Measurements from ENCODE around the gene CADM1. TPM values are rescaled to one million over a fixed set of nuclear protein-coding genes. Genes with fewer than 3 reads are reported as not detected.

Gene CADM1
- polyA plus RNA-seq, 1 donor (not counting 4 experiments of a cell fraction or from before 2014, with no cell fraction given), result 9.5 TPM

- no peaks in the 10 kb centered on the region for H3K9me1 ChIP-seq (ENCODE audit: control insufficient read depth, extremely low read depth, insufficient read depth, low read length)
- dilution Hi-C loops (cut with MboI; ENCODE audit: extremely low pct_ligation_motif_present, low sequenced_read_pairs), result no loop called here
- no peak overlapping the region for H3K4me2 ChIP-seq (ENCODE audit: control insufficient read depth, extremely low read depth, insufficient read depth, low read depth, low read length)
Observed at GRCh38 chr11:115313224-115313838, 190.9 kb downstream of the CADM1 start.

DNA sequence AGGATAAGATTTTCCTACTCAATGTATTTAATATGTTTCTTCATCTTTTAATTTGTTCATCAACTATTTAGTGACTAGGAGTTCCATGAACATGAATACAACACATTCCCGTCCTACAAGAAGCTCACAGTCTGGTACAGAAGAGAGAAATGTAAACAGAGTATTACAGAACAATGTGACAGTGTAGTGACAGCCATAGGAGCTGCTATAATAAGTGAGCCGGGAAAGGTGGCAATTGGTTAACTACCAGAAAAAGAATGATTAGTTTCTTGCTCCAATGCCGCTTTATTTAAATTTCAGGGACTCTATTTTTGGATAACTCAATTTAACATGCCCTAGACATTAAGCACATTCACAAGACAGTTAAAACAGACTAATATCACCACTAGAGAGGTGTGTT, 192.3 kb downstream of the CADM1 start:
- Histone ChIP-seq H3K79me2 (ENCODE audit: control insufficient read depth, insufficient read depth, low read length) (no peaks in the 10 kb centered on the region), H3K9ac (ENCODE audit: control insufficient read depth, extremely low read depth, insufficient read depth, low read length) (no peak overlapping the region), H3K9me3 (ENCODE audit: control insufficient read depth, low read depth, low read length) (no peaks in the 10 kb centered on the region), H3K9me1 (ENCODE audit: control insufficient read depth, extremely low read depth, insufficient read depth, low read length) (no peaks in the 10 kb centered on the region), H4K20me1 (ENCODE audit: control insufficient read depth, extremely low read depth, insufficient read depth, low read length) (no peaks in the 10 kb centered on the region), H3K4me1 (ENCODE audit: control insufficient read depth, extremely low read depth, insufficient read depth, low read length) (no peaks in the 10 kb centered on the region), H3K4me2 (ENCODE audit: control insufficient read depth, extremely low read depth, insufficient read depth, low read depth, low read length) (no peak overlapping the region), H2AFZ (ENCODE audit: control insufficient read depth, low read length) (no peak overlapping the region), H3K27ac (ENCODE audit: control insufficient read depth, insufficient read depth, low read length) (no peak overlapping the region), H3K36me3 (ENCODE audit: control insufficient read depth in 2 of 2, extremely low read depth in 1 of 2, insufficient read depth in 2 of 2, low read length in 2 of 2) (no peaks in the 10 kb centered on the region), H3K4me3 (ENCODE audit: control insufficient read depth in 2 of 3, extremely low read depth in 1 of 3, insufficient read depth in 2 of 3, low read depth in 1 of 3, low read length in 3 of 3) (no peak overlapping the region), H3K27me3 (ENCODE audit: control insufficient read depth, extremely low read depth, insufficient read depth, low read length) (no peaks in the 10 kb centered on the region)
- no peak for FAIRE-seq
- TF ChIP-seq EZH2 (IDR thresholded peaks at IDR 0.05; ENCODE audit: low read length) (no peak), CTCF (optimal IDR thresholded peaks at IDR 0.05 in 1 of 3, IDR thresholded peaks at IDR 0.05 in 1 of 3, conservative IDR thresholded peaks at IDR 0.05 in 1 of 3; ENCODE audit: extremely low read depth in 1 of 3, insufficient read depth in 2 of 3, low read length in 3 of 3) (no peak)
- no peak for DNase-seq (ENCODE audit: low read depth, low spot score)
- dilution Hi-C loops (cut with MboI; ENCODE audit: extremely low pct_ligation_motif_present, low sequenced_read_pairs), result no loop called here

More at GRCh38 chr11:115313224-115313838, 190.9 kb downstream of the CADM1 start:
- Histone ChIP-seq H3K79me2 (ENCODE audit: control insufficient read depth, insufficient read depth, low read length) (no peaks in the 10 kb centered on the region), H3K36me3 (ENCODE audit: control insufficient read depth in 2 of 2, extremely low read depth in 1 of 2, insufficient read depth in 2 of 2, low read length in 2 of 2) (no peaks in the 10 kb centered on the region), H2AFZ (ENCODE audit: control insufficient read depth, low read length) (no peak overlapping the region), H3K4me3 (ENCODE audit: control insufficient read depth in 2 of 3, extremely low read depth in 1 of 3, insufficient read depth in 2 of 3, low read depth in 1 of 3, low read length in 3 of 3) (no peak overlapping the region), H3K4me1 (ENCODE audit: control insufficient read depth, extremely low read depth, insufficient read depth, low read length) (no peaks in the 10 kb centered on the region), H4K20me1 (ENCODE audit: control insufficient read depth, extremely low read depth, insufficient read depth, low read length) (no peaks in the 10 kb centered on the region), H3K27me3 (ENCODE audit: control insufficient read depth, extremely low read depth, insufficient read depth, low read length) (no peaks in the 10 kb centered on the region), H3K9ac (ENCODE audit: control insufficient read depth, extremely low read depth, insufficient read depth, low read length) (no peak overlapping the region), H3K27ac (ENCODE audit: control insufficient read depth, insufficient read depth, low read length) (no peak overlapping the region), H3K9me3 (ENCODE audit: control insufficient read depth, low read depth, low read length) (no peaks in the 10 kb centered on the region)
- TF ChIP-seq CTCF (optimal IDR thresholded peaks at IDR 0.05 in 1 of 3, IDR thresholded peaks at IDR 0.05 in 1 of 3, conservative IDR thresholded peaks at IDR 0.05 in 1 of 3; ENCODE audit: extremely low read depth in 1 of 3, insufficient read depth in 2 of 3, low read length in 3 of 3), result no peak
- no peak for TF ChIP-seq EZH2 (IDR thresholded peaks at IDR 0.05; ENCODE audit: low read length)
- DNase-seq (ENCODE audit: low read depth, low spot score) (no peak), FAIRE-seq (no peak)

All from keratinocyte (primary cell).